Measurements from ENCODE around the gene WLS. TPM values are rescaled to one million over a fixed set of nuclear protein-coding genes. Genes with fewer than 3 reads are reported as not detected.

The WLS gene
- total and polyA plus RNA-seq, 10 of the 15 experiments (the other 5 are each of a cell fraction or from before 2014, with no cell fraction given): 0.04 to 0.36 TPM; not detected in 8

DNA sequence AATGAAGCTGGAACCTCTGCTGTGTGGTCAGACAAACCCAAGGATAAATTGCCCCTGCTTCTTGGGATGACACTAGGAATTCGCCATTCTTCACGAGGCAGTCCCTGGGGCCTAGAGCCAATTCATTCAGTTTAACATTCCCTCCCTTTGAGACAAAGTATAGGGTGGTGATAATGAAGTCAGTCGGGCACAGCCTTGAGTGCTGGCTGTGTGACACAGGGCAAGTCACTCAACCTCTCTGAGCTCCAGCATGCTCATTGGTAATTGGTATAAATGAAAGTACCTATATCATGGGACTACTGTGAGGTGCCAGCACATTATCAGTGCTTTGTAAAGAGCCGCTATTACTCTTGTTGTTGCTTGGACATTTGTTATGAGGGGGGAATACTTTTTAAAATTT is 117.0 kb downstream of the WLS start:
- H3K79me2 ChIP-seq (ENCODE audit: control insufficient read depth, insufficient read depth, low read length): no peaks in the 10 kb centered on the region
- no peak overlapping the region for H3K4me3 ChIP-seq
- ChIA-PET POLR2A (no interaction called here), CTCF (interaction anchor here (1.1 to 7.9 kb wide), 11 partner anchors 8 to 1622 kb away, joined by 3 to 64 read pairs (median 29); no protein-coding TSS in a partner anchor), SMC1A (ENCODE audit: uncharacterized antibody, unreplicated experiment) (interaction anchor here (1.1 to 6.9 kb wide), 6 partner anchors 230 to 349 kb away, joined by 3 to 56 read pairs (median 16); no protein-coding TSS in a partner anchor), RAD21 (ENCODE audit: unreplicated experiment) (interaction anchor here (1.4 to 3.3 kb wide), 2 partner anchors 265 to 349 kb away, joined by 4 to 26 read pairs; no protein-coding TSS in a partner anchor)
- H3K27ac ChIP-seq (ENCODE audit: control insufficient read depth, insufficient read depth): no peak overlapping the region
- intact Hi-C loops (cut with micrococcal nuclease; ENCODE audit: unreplicated experiment): loop anchor here (5.0 to 10.0 kb wide), 5 partner anchors 263 to 1622 kb away; no protein-coding TSS in a partner anchor
- FAIRE-seq (no peak), ATAC-seq (no peak), DNase-seq (ENCODE audit: low read depth, low spot score) (no peak)
- in situ Hi-C loops (cut with MboI): loop anchor here (10.0 kb wide), 1 partner anchor 1619 kb away; no protein-coding TSS in a partner anchor
- H3K9ac ChIP-seq (ENCODE audit: control insufficient read depth, insufficient read depth, low read length): no peak overlapping the region
- no peaks in the 10 kb centered on the region for H3K36me3 ChIP-seq (ENCODE audit: control insufficient read depth in 2 of 2, insufficient read depth in 2 of 2, low read length in 1 of 2)
- TF ChIP-seq ZBED1 (IDR thresholded peaks at IDR 0.05; ENCODE audit: borderline replicate concordance) (no peak), TCF3 (IDR thresholded peaks at IDR 0.05; ENCODE audit: borderline replicate concordance, insufficient read depth, low read depth, low read length) (no peak), RUNX3 (IDR thresholded peaks at IDR 0.05; ENCODE audit: low read length) (no peak), KDM1A (IDR thresholded peaks at IDR 0.05; ENCODE audit: borderline replicate concordance) (no peak), FOXK2 (IDR thresholded peaks at IDR 0.05) (no peak), FOS (IDR thresholded peaks at IDR 0.05; ENCODE audit: borderline replicate concordance, extremely low read depth, insufficient read length) (no peak), SREBF1 (IDR thresholded peaks at IDR 0.05; ENCODE audit: low read length) (no peak), BACH1 (IDR thresholded peaks at IDR 0.05; ENCODE audit: borderline replicate concordance) (no peak), CBX3 (IDR thresholded peaks at IDR 0.05; ENCODE audit: borderline replicate concordance, low read depth) (no peak), SIN3A (IDR thresholded peaks at IDR 0.05; ENCODE audit: low read depth, low read length) (no peak), MYB (IDR thresholded peaks at IDR 0.05; ENCODE audit: borderline replicate concordance, low read depth, low read length) (no peak), TCF12 (IDR thresholded peaks at IDR 0.05; ENCODE audit: low read depth, low read length) (no peak), SUZ12 (IDR thresholded peaks at IDR 0.05; ENCODE audit: unreplicated experiment) (no peak), EGR1 (IDR thresholded peaks at IDR 0.05; ENCODE audit: borderline replicate concordance in 1 of 2, low read depth in 2 of 2, low read length in 2 of 2) (no peak), NR2C1 (IDR thresholded peaks at IDR 0.05) (no peak), CHD2 (IDR thresholded peaks at IDR 0.05; ENCODE audit: borderline replicate concordance, low read depth, low read length) (no peak), RFX5 (IDR thresholded peaks at IDR 0.05; ENCODE audit: low read depth, low read length) (no peak)
- TF ChIP-seq, protein P1, sequence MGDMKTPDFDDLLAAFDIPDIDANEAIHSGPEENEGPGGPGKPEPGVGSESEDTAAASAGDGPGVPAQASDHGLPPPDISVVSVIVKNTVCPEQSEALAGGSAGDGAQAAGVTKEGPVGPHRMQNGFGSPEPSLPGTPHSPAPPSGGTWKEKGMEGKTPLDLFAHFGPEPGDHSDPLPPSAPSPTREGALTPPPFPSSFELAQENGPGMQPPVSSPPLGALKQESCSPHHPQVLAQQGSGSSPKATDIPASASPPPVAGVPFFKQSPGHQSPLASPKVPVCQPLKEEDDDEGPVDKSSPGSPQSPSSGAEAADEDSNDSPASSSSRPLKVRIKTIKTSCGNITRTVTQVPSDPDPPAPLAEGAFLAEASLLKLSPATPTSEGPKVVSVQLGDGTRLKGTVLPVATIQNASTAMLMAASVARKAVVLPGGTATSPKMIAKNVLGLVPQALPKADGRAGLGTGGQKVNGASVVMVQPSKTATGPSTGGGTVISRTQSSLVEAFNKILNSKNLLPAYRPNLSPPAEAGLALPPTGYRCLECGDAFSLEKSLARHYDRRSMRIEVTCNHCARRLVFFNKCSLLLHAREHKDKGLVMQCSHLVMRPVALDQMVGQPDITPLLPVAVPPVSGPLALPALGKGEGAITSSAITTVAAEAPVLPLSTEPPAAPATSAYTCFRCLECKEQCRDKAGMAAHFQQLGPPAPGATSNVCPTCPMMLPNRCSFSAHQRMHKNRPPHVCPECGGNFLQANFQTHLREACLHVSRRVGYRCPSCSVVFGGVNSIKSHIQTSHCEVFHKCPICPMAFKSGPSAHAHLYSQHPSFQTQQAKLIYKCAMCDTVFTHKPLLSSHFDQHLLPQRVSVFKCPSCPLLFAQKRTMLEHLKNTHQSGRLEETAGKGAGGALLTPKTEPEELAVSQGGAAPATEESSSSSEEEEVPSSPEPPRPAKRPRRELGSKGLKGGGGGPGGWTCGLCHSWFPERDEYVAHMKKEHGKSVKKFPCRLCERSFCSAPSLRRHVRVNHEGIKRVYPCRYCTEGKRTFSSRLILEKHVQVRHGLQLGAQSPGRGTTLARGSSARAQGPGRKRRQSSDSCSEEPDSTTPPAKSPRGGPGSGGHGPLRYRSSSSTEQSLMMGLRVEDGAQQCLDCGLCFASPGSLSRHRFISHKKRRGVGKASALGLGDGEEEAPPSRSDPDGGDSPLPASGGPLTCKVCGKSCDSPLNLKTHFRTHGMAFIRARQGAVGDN (IDR thresholded peaks at IDR 0.05): no peak
- TF ChIP-seq, protein P2, sequence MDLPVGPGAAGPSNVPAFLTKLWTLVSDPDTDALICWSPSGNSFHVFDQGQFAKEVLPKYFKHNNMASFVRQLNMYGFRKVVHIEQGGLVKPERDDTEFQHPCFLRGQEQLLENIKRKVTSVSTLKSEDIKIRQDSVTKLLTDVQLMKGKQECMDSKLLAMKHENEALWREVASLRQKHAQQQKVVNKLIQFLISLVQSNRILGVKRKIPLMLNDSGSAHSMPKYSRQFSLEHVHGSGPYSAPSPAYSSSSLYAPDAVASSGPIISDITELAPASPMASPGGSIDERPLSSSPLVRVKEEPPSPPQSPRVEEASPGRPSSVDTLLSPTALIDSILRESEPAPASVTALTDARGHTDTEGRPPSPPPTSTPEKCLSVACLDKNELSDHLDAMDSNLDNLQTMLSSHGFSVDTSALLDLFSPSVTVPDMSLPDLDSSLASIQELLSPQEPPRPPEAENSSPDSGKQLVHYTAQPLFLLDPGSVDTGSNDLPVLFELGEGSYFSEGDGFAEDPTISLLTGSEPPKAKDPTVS (IDR thresholded peaks at IDR 0.05; ENCODE audit: low read depth, low read length): no peak
- no TSS peak for BruUV-seq (replicated peaks)
- WGBS (ENCODE audit: insufficient coverage, insufficient replicate concordance, low lambda C conversion rate, missing lambda C conversion rate): 12% methylated on average over 4 of the region's 4 CpGs
- no peaks in the 10 kb centered on the region; a peak in 1 of 4 replicates for H3K27me3 ChIP-seq (replicated peaks in 1 of 2; ENCODE audit: control insufficient read depth in 2 of 2, insufficient read depth in 2 of 2, low read length in 1 of 2)
- no peaks in the 10 kb centered on the region for H3K4me1 ChIP-seq (ENCODE audit: control insufficient read depth, insufficient read depth, low read length)
- H4K20me1 ChIP-seq (ENCODE audit: control insufficient read depth, insufficient read depth): no peaks in the 10 kb centered on the region
- no peak overlapping the region for H2AFZ ChIP-seq (ENCODE audit: control insufficient read depth, low read depth, low read length)
- H3K4me2 ChIP-seq (ENCODE audit: control insufficient read depth, insufficient read depth): no peak overlapping the region
- no peaks in the 10 kb centered on the region for H3K9me3 ChIP-seq (replicated peaks; ENCODE audit: control insufficient read depth, insufficient read depth, low read length)

All from GM12878 (cell line).